BE2C (cell line): Measurements from ENCODE around the gene SMC6.

Experiments
- DNase-seq: peaks from one replicate; pipeline ENCODE4 v3.0.0-alpha.2; 2020
- H3K27me3 ChIP-seq: fragments of 250-450 bp; sonication (Bioruptor Pico); 2 replicates; pipeline ENCODE4 v1.5.1; 2020; ENCODE audit warnings: mild to moderate bottlenecking
- H3K36me3 ChIP-seq: fragments of 250-450 bp; sonication (Bioruptor Pico); 2 replicates; pipeline ENCODE4 v1.5.1; 2020; ENCODE audit warnings: mild to moderate bottlenecking
- H3K4me1 ChIP-seq: fragments of 250-450 bp; sonication (Bioruptor Pico); 2 replicates; pipeline ENCODE4 v1.5.1; 2020
- H3K4me3 ChIP-seq: 2 replicates; pipeline ENCODE4 v1.5.1; 2011; ENCODE audit warnings: low read depth, low read length
- H3K9me3 ChIP-seq: fragments of 250-450 bp; sonication (Bioruptor Pico); 2 replicates; pipeline ENCODE4 v1.5.1; 2020
- TF ChIP-seq, protein P1 (sequence below): IDR thresholded peaks from 2 replicates; pipeline ENCODE4 v1.5.1; 2012; ENCODE audit warnings: mild to moderate bottlenecking, low read depth, low read length

The SMC6 gene

DNA sequence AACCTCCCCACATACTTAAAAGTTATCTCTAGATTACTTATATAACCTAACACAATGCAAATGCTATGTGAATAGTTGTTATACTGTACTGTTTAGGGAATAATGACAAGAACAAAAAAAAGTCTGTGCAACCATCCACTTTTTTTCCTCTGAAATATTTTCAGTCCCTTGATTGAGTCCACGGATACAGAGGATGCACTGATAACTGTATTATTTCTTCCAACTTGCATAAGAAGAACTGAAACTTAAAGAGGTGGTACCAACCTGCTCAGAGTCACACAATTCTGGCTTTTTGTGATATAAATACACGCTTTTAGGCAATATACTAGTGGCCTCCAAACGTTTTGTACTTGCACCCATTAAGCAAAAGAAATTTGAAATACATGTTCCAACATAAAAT is 1.4 kb downstream of the SMC6 start:
- no peaks in the 10 kb centered on the region for H3K27me3 ChIP-seq
- no peak for DNase-seq
- H3K36me3 ChIP-seq: no peaks in the 10 kb centered on the region
- peak overlapping the region; percentile 90 for H3K4me3 ChIP-seq
- no peaks in the 10 kb centered on the region for H3K9me3 ChIP-seq
- TF ChIP-seq, protein P1, sequence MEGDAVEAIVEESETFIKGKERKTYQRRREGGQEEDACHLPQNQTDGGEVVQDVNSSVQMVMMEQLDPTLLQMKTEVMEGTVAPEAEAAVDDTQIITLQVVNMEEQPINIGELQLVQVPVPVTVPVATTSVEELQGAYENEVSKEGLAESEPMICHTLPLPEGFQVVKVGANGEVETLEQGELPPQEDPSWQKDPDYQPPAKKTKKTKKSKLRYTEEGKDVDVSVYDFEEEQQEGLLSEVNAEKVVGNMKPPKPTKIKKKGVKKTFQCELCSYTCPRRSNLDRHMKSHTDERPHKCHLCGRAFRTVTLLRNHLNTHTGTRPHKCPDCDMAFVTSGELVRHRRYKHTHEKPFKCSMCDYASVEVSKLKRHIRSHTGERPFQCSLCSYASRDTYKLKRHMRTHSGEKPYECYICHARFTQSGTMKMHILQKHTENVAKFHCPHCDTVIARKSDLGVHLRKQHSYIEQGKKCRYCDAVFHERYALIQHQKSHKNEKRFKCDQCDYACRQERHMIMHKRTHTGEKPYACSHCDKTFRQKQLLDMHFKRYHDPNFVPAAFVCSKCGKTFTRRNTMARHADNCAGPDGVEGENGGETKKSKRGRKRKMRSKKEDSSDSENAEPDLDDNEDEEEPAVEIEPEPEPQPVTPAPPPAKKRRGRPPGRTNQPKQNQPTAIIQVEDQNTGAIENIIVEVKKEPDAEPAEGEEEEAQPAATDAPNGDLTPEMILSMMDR: no peak
- peaks cover 6% of the 10 kb centered on the region; the same call in 1 of the 2 replicates for H3K4me1 ChIP-seq

DNA sequence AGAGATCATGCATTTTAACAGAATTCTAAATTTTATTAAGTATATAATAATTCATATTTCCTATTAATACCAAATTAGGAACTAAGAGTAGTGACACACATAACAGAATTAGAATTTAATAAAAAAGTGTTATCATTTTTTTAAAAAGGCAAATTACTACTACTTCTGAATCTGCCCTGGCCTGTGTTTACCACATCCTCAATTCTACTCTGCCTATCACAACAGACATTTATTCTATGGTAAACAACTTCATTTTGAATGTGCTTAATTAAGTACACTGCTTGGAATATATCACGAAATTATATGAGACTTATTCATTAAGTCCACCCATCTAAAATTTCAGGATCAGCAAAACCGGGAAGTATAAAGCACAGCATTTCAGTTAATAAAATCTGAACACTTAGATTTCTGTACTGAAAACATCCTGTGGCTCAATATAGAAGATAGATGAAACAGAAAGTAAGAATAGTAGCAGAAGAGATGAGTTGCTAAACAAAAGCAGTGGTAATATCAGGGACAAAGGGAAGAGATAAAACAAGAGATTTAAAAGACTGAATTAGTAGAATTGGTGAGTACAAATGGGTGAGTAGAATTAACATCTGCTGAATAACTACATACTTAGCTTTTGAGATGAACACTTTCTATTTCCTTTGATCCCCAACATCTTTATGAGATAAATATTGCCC is 3.7 kb downstream of the SMC6 start:
- Histone ChIP-seq H3K36me3 (no peaks in the 10 kb centered on the region; the same call in 1 of the 2 replicates), H3K9me3 (no peaks in the 10 kb centered on the region), H3K27me3 (no peaks in the 10 kb centered on the region), H3K4me3 (no peak overlapping the region), H3K4me1 (no peaks in the 10 kb centered on the region)
- no peak for DNase-seq
- TF ChIP-seq, protein P1: no peak

DNA sequence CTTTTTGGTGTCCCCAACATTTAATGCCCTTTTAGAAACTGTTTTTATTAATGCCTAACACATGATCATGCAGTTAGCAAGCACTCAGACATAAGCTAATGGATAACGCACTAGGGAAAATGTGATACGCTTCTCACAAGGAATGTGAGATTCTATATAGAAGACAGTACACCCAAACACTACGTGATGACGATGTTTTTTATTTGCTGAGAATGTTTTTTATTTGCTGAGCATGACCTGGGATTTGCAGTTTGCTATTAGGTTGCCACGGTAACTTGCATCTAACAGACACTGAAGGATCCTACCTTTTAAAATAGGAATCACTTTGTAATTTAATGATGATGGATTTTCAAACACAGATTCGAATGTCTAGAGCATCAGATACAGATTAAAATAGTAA is 4.9 kb downstream of the SMC6 start:
- Histone ChIP-seq H3K4me1 (no peaks in the 10 kb centered on the region), H3K36me3 (no peaks in the 10 kb centered on the region; the same call in 1 of the 2 replicates), H3K4me3 (no peak overlapping the region), H3K27me3 (no peaks in the 10 kb centered on the region), H3K9me3 (no peaks in the 10 kb centered on the region)
- TF ChIP-seq, protein P1: no peak
- DNase-seq: no peak

DNA sequence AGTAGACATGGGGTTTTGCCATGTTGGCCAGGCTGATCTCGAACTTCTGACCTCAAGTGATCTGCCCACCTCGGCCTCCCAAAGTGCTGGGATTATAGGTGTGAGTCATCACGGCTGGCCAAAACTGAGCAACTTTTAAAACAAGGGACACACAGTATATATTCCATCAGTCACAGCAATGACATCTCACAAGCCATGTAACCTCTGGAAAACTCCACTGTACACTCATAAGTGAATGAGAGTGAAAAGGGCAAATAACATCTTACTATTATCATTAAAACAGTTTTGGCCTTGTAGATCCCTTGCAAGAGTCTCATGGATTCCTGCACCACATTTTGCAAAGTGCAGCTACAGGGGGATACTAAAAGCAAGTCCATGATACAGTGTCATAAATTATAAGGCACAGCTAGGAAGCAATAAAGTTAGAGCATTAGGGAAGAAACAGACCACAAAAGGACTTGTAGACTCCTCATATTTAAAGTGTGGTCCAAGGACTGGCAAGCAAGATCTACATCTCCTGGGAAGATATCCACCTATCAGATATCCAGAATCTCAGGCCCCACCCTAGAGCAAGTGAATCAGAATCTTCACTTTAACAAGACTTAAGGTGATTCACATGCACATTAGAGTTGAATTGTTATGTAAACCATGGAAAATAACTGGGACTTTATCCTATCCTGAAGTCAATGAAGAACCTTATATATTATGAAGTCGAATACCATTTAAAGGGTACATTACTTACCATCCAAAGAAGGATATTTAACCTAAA is 5.7 kb downstream of the SMC6 start:
- no peaks in the 10 kb centered on the region for H3K27me3 ChIP-seq
- H3K36me3 ChIP-seq: no peaks in the 10 kb centered on the region; the same call in 1 of the 2 replicates
- no peaks in the 10 kb centered on the region for H3K4me1 ChIP-seq
- DNase-seq: no peak
- no peaks in the 10 kb centered on the region for H3K9me3 ChIP-seq
- TF ChIP-seq, protein P1: no peak
- H3K4me3 ChIP-seq: no peak overlapping the region

DNA sequence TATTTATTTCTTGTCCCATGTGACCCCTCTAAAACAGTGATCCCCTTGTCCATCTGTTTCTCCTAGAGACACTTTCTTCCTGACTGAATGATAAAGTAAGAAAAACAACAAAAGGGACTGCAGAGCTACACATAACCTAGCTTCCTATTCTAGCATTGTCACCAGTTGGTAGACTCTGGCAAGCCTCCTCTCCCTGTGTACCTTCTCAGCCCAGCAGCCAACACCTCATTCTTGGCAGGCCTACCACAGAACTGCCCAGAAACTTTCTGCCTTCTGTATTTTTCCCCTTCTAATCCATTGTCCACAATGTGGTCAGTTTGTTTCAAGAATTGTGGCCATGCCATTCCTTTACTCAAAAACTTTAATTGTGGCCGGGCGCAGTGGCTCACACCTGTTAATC is 13.4 kb downstream of the SMC6 start:
- no peaks in the 10 kb centered on the region for H3K9me3 ChIP-seq
- no peaks in the 10 kb centered on the region for H3K4me1 ChIP-seq
- no peaks in the 10 kb centered on the region for H3K27me3 ChIP-seq
- H3K36me3 ChIP-seq: peaks cover 26% of the 10 kb centered on the region
- no peak overlapping the region for H3K4me3 ChIP-seq
- TF ChIP-seq, protein P1: no peak
- DNase-seq: no peak

DNA sequence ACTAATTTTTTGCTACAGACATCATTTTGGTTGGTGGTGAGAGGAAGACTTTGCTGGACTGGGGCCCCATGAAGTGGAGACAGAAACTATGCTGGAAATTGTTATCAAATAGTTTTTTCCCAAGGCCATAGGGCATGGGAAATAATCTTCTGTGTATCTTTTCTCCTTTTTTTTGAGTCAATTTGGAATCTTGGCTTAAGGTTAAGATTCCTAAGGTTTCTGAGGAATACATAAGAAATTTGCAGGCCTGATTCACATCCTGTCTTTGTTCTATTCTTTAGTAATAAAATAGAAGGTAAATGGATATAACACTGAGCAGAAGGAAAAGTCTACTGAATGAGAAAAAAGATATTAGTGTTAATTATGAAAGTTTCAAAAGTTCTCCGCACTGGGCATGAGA is 16.6 kb downstream of the SMC6 start:
- Histone ChIP-seq H3K4me1 (peaks cover 10% of the 10 kb centered on the region), H3K4me3 (no peak overlapping the region), H3K36me3 (peaks cover 29% of the 10 kb centered on the region), H3K27me3 (no peaks in the 10 kb centered on the region), H3K9me3 (no peaks in the 10 kb centered on the region)
- no peak for DNase-seq
- TF ChIP-seq, protein P1: no peak
